Gastroesophageal sphincter (tissue), 3 donors: ENCODE results near the gene CTPS2.

ENCODE experiments used
- CTCF ChIP-seq, 4 experiments: fragments of 200-600 bp in 2 of 4; fragments of 450-650 bp in 2 of 4; sonication (generic) in 1 of 4; IDR thresholded peaks; one replicate each; pipeline ENCODE4 v1.5.1; 2017 to 2019; ENCODE audit warnings: antibody characterized with exemption in 4 of 4, mild to moderate bottlenecking in 2 of 4, moderate library complexity in 2 of 4
- POLR2AphosphoS5 ChIP-seq: sonication (generic); formaldehyde crosslinking; IDR thresholded peaks from one replicate; pipeline ENCODE4 v1.6.1; 2017; ENCODE audit warnings: antibody characterized with exemption

GRCh38 chrX:16750136-16750535 lies 37.7 kb upstream of the CTPS2 start:
- TF ChIP-seq CTCF (IDR thresholded peaks at IDR 0.05) (no peak), POLR2AphosphoS5 (no peak)
